Fibroblast of lung (primary cell): Measurements from ENCODE around the gene ALDH1A2. TPM values are rescaled to one million over a fixed set of nuclear protein-coding genes. Genes with fewer than 3 reads are reported as not detected.

ENCODE experiments used
- DNase-seq, 2 donors: peaks; one replicate each; pipeline versions ENCODE4 v3.0.0 to v3.0.0-alpha.2; 2010; ENCODE audit warnings: low read depth in 2 of 2
- H2AFZ ChIP-seq: 2 replicates; pipeline ENCODE4 v1.5.1; 2012; ENCODE audit warnings: low read length, control low read depth, inconsistent platforms
- H3K27ac ChIP-seq: 2 replicates; pipeline ENCODE4 v1.5.1; 2011; ENCODE audit warnings: low read length, control low read depth; ENCODE audit not compliant: insufficient read depth
- H3K27me3 ChIP-seq: 2 replicates; pipeline ENCODE4 v1.5.1; 2011; ENCODE audit warnings: mild to moderate bottlenecking, low read length; ENCODE audit not compliant: control insufficient read depth, insufficient read depth
- H3K36me3 ChIP-seq: 2 replicates; pipeline ENCODE4 v1.5.1; 2011; ENCODE audit warnings: low read length; ENCODE audit not compliant: control insufficient read depth, insufficient read depth
- H3K4me1 ChIP-seq: 2 replicates; pipeline ENCODE4 v1.5.1; 2011; ENCODE audit warnings: low read length; ENCODE audit not compliant: control insufficient read depth, insufficient read depth; ENCODE audit errors: extremely low read depth
- H3K4me2 ChIP-seq: 2 replicates; pipeline ENCODE4 v1.5.1; 2011; ENCODE audit warnings: low read length, control low read depth; ENCODE audit not compliant: insufficient read depth; ENCODE audit errors: extremely low read depth
- H3K4me3 ChIP-seq, 4 experiments: fragments of 200-600 bp in 1 of 4; sonication (generic) in 1 of 4; replicated peaks in 1 of 4; 2 replicates each; pipeline ENCODE4 v1.5.1; 2011 to 2016; ENCODE audit warnings: low read length in 4 of 4, low read depth in 3 of 4, mild to moderate bottlenecking in 3 of 4, control low read depth in 2 of 4, inconsistent platforms in 1 of 4, mixed read lengths in 1 of 4; ENCODE audit not compliant: insufficient read depth in 1 of 4; ENCODE audit errors: control extremely low read depth in 1 of 4
- H3K79me2 ChIP-seq: 2 replicates; pipeline ENCODE4 v1.5.1; 2012; ENCODE audit warnings: mild to moderate bottlenecking, low read length, inconsistent platforms; ENCODE audit not compliant: control insufficient read depth, insufficient read depth
- H3K9ac ChIP-seq: 2 replicates; pipeline ENCODE4 v1.5.1; 2011; ENCODE audit warnings: mild to moderate bottlenecking, low read length, control low read depth; ENCODE audit not compliant: insufficient read depth
- H3K9me3 ChIP-seq: 2 replicates; pipeline ENCODE4 v1.5.1; 2012; ENCODE audit warnings: low read depth, low read length; ENCODE audit not compliant: control insufficient read depth, insufficient read depth
- H4K20me1 ChIP-seq: 2 replicates; pipeline ENCODE4 v1.5.1; 2011; ENCODE audit warnings: low read length; ENCODE audit not compliant: control insufficient read depth, insufficient read depth; ENCODE audit errors: extremely low read depth
- CTCF ChIP-seq, 2 donors: IDR thresholded peaks in 1 of 2; conservative IDR thresholded peaks in 1 of 2; 1 replicate in 1 of 2; 2 replicates in 1 of 2; pipeline ENCODE4 v1.5.1; 2011 to 2012; ENCODE audit warnings: low read length in 2 of 2, control low read depth in 1 of 2, inconsistent platforms in 1 of 2, low read depth in 1 of 2, mild to moderate bottlenecking in 1 of 2
- EZH2 ChIP-seq: IDR thresholded peaks from 2 replicates; pipeline ENCODE4 v1.5.1; 2012; ENCODE audit warnings: low read length, control low read depth, mild to moderate bottlenecking; ENCODE audit errors: missing control alignments
- polyA plus RNA-seq, 2 donors: library from polyadenylated mRNA; depleted of rRNA in 1 of 2; stranded (reverse) in 1 of 2; unstranded in 1 of 2; fragments of >200 nt; gene quantifications; 2 replicates each; pipeline ENCODE4 v1.2.1, GENCODE V29; 2011 to 2012; ENCODE audit warnings: missing spikeins in 1 of 2
- total RNA-seq: library from RNA; depleted of rRNA; stranded (reverse); fragments of >200 nt; gene quantifications from 2 replicates; pipeline ENCODE4 v1.2.1, GENCODE V29; 2014

The ALDH1A2 gene
- total and polyA plus RNA-seq, 2 donors (not counting 1 experiment from before 2014, with no cell fraction given) = 1.1 to 2.3 TPM

GRCh38 chr15:58052334-58052733, 13.2 kb downstream of the ALDH1A2 start:
- H3K79me2 ChIP-seq = no peaks in the 10 kb centered on the region
- no peak for TF ChIP-seq CTCF (conservative IDR thresholded peaks at IDR 0.05 in 1 of 2, IDR thresholded peaks at IDR 0.05 in 1 of 2; ENCODE audit: low read depth in 1 of 2, low read length in 2 of 2)
- no peak for TF ChIP-seq EZH2

GRCh38 chr15:58049520-58050227, 15.8 kb downstream of the ALDH1A2 start:
- no peaks in the 10 kb centered on the region for H3K36me3 ChIP-seq
- no peak for TF ChIP-seq CTCF (conservative IDR thresholded peaks at IDR 0.05 in 1 of 2, IDR thresholded peaks at IDR 0.05 in 1 of 2; ENCODE audit: low read depth in 1 of 2, low read length in 2 of 2)
- no peak for TF ChIP-seq EZH2

More at GRCh38 chr15:58052334-58052733, 13.2 kb downstream of the ALDH1A2 start:
- Histone ChIP-seq H2AFZ (no peak overlapping the region), H3K27me3 (peaks cover 5% of the 10 kb centered on the region), H3K27ac (no peak overlapping the region), H3K9me3 (no peaks in the 10 kb centered on the region), H3K9ac (no peak overlapping the region), H3K36me3 (no peaks in the 10 kb centered on the region), H3K4me3 (no peak overlapping the region), H3K4me1 (no peaks in the 10 kb centered on the region), H4K20me1 (no peaks in the 10 kb centered on the region), H3K4me2 (no peak overlapping the region)
- DNase-seq = no peak

GRCh38 chr15:58048261-58048660, 17.2 kb downstream of the ALDH1A2 start:
- Histone ChIP-seq H3K9me3 (no peaks in the 10 kb centered on the region), H3K27ac (no peak overlapping the region), H3K79me2 (no peaks in the 10 kb centered on the region), H3K36me3 (no peaks in the 10 kb centered on the region), H3K4me1 (no peaks in the 10 kb centered on the region), H3K9ac (no peak overlapping the region), H3K4me2 (no peak overlapping the region), H4K20me1 (no peaks in the 10 kb centered on the region), H2AFZ (no peak overlapping the region), H3K27me3 (peaks cover 3% of the 10 kb centered on the region), H3K4me3 (no peak overlapping the region)
- no peak for TF ChIP-seq EZH2
- TF ChIP-seq CTCF (conservative IDR thresholded peaks at IDR 0.05 in 1 of 2, IDR thresholded peaks at IDR 0.05 in 1 of 2; ENCODE audit: low read depth in 1 of 2, low read length in 2 of 2) = no peak
- DNase-seq = no peak

More at GRCh38 chr15:58049520-58050227, 15.8 kb downstream of the ALDH1A2 start:
- H3K4me2 ChIP-seq = no peak overlapping the region
- peaks cover 3% of the 10 kb centered on the region for H3K27me3 ChIP-seq
- no peak overlapping the region for H3K9ac ChIP-seq
- H3K9me3 ChIP-seq = no peaks in the 10 kb centered on the region
- H3K79me2 ChIP-seq = no peaks in the 10 kb centered on the region
- no peak for DNase-seq
- H3K27ac ChIP-seq = no peak overlapping the region
- H3K4me3 ChIP-seq = no peak overlapping the region
- no peaks in the 10 kb centered on the region for H4K20me1 ChIP-seq
- H2AFZ ChIP-seq = no peak overlapping the region
- no peaks in the 10 kb centered on the region for H3K4me1 ChIP-seq
